Measurements from ENCODE around the gene COPE.

COPE gene

DNA sequence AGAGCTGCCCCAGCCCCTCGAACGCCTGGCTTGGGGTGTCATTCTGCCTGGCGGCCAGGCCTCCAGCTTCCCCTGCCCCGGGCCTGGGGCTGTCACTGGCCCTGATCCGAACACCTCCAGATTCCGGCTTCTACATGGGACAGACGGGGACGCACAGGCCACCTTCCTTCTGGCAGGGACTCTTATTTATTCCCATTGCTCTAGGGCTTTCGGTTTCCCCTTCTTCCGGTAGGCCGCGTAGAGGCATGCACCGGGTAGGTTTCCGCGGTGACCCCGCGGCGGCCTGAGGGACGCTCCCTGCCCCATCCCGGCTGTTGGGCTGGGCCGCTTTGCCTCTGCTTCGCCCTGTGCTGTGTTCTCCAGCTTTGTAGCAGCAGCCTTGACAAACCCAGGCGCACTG, 51.4 kb downstream of the COPE start:
- TF ChIP-seq CTCF (IDR thresholded peaks at IDR 0.05; ENCODE audit: low read depth, low read length) = no peak
- no peak overlapping the region for H3K4me3 ChIP-seq (ENCODE audit: low read depth, low read length)

DNA sequence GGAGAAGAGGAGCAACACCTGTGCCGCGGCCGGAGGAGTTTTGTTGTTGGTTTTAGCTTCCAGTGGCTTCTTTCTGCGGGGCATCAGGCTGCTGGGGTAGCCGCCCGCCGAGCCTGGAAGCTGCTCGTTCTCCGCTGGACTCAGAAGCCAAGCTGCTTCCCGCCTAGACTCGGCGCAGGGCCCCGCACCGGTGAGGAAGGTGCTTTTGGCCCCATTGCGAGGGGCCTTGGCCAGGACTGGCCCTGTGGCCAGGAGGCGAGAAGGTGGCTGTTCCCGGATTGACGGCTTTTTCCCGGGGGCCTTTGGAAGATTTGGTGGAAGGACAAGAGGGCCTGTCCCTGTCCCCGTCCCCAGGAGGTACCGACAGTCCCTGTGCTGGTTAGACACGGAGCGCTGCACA, 52.0 kb downstream of the COPE start:
- no peak overlapping the region for H3K4me3 ChIP-seq (ENCODE audit: low read depth, low read length)
- no peak for TF ChIP-seq CTCF (IDR thresholded peaks at IDR 0.05; ENCODE audit: low read depth, low read length)

DNA sequence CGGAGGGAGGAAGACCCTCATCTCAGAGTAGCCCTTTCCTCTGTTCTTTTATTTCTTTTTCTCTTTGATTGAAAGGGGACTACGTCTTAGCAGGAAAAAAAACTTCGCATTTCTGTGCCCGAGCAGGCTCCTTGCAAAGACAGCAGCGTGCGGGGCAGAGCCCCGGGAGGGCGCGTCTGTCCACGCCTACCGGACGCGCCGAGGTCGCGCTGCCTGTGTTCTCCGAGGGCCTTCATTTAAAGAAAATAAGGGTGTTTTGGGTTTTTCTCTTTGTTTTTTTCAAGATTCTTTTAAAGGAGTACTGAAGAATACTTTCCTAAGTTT, 52.4 kb downstream of the COPE start:
- no peak for TF ChIP-seq CTCF (IDR thresholded peaks at IDR 0.05; ENCODE audit: low read depth, low read length)
- no peak overlapping the region for H3K4me3 ChIP-seq (ENCODE audit: low read depth, low read length)

GRCh38 chr19:18865973-18866799, 53.0 kb downstream of the COPE start:
- TF ChIP-seq CTCF (IDR thresholded peaks at IDR 0.05; ENCODE audit: low read depth, low read length) = peak; percentile 98
- H3K4me3 ChIP-seq (ENCODE audit: low read depth, low read length) = no peak overlapping the region

GRCh38 chr19:18865106-18865972, 53.8 kb downstream of the COPE start:
- TF ChIP-seq CTCF (IDR thresholded peaks at IDR 0.05; ENCODE audit: low read depth, low read length) = no peak
- no peak overlapping the region for H3K4me3 ChIP-seq (ENCODE audit: low read depth, low read length)

DNA sequence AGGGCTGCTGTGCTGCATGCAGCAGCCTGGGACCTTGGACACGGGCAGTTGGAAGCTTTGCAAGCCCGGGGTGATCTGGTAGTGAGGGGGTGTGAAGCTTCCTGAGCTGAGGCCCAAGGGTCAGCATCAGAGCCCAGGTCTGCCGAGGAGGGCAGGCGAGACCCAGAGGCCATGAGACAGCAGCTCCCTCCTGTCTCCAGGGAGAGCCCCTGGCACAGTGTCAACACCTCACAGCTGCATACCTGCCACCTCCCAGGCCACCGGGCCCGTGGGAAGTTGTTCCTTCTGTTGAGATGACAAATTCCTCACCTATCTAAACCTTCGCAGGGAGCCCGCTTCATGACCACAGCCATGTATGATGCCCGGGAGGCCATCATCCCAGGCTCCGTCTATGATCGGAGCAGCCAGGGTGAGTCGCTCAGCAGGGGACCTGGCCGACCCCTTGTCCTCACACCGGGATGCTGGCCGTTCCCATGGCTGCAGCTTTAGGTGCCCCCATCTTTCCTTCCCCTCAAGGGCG, 55.3 kb downstream of the COPE start:
- H3K4me3 ChIP-seq (ENCODE audit: low read depth, low read length) = no peak overlapping the region
- no peak for TF ChIP-seq CTCF (IDR thresholded peaks at IDR 0.05; ENCODE audit: low read depth, low read length)

All from WI38 (cell line).